Activated gamma-delta T cell treated with Interleukin-2 at 50 U/mL for 16 hours (primary cell): ENCODE measurements around the gene CFAP61.

Experiments
- DNase-seq: peaks from one replicate; pipeline ENCODE4 v3.0.0-alpha.2; 2020

The CFAP61 gene

GRCh38 chr20:20407891-20408805 is 355.8 kb downstream of the CFAP61 start:
- DNase-seq, result no peak

DNA sequence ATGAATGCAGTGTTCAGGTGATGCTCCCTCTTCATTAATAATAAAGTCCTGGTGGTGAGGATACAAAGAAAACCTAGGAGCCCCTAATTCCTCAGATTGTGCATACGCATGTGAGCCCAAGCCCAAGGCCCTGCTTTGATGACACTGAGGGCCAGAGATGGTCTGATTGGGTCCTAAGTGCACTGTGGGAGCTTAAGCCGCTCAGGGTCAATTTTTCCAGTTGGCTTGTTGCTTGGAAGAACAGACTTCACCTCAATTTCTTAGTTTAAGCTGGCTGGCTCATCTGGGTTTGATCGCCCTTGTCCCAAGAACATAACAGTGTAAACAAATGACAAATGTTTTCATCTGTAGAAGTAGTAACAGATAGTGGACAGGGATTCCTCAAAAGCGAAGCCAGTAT is 357.0 kb downstream of the CFAP61 start:
- DNase-seq, result no peak
